Measurements from ENCODE around the gene GRAP2. TPM values are rescaled to one million over a fixed set of nuclear protein-coding genes. Genes with fewer than 3 reads are reported as not detected.

GRAP2 gene
- total RNA-seq, 1 experiment from 2014 or later, result not detected

DNA sequence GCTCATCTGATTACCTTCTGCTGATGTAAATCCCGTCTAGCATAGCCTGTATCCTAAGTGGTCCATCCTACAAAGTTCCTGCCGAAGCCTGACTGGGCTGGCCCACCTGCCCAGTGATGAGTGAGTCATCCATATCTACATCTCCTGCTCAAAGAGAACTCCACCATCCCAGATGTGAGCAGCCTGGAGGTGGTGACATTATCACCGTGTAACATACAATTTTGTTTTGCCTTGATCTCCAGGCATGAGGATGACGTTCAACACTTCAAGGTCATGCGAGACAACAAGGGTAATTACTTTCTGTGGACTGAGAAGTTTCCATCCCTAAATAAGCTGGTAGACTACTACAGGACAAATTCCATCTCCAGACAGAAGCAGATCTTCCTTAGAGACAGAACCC is 64.9 kb downstream of the GRAP2 start:
- DNase-seq (ENCODE audit: low spot score), result no peak

DNA sequence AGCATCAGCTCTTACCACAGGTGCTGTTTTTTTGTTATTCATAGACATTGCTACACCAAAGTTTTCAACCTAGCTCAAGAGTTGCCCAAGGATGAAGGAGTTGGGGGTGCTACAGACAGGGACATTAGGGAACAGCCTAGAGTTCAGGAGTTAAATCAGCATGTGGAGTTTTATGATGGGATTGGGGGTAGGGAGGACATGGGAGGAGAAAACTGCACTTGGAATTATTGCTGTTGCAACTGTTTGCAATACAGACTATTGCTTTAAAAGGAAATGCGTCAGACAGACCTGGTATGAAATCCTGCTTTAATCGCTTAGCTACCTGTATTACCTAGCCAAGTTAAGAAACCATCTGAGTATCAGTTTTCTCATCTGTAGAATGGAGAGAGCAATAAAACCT is 65.6 kb downstream of the GRAP2 start:
- DNase-seq (ENCODE audit: low spot score), result no peak

DNA sequence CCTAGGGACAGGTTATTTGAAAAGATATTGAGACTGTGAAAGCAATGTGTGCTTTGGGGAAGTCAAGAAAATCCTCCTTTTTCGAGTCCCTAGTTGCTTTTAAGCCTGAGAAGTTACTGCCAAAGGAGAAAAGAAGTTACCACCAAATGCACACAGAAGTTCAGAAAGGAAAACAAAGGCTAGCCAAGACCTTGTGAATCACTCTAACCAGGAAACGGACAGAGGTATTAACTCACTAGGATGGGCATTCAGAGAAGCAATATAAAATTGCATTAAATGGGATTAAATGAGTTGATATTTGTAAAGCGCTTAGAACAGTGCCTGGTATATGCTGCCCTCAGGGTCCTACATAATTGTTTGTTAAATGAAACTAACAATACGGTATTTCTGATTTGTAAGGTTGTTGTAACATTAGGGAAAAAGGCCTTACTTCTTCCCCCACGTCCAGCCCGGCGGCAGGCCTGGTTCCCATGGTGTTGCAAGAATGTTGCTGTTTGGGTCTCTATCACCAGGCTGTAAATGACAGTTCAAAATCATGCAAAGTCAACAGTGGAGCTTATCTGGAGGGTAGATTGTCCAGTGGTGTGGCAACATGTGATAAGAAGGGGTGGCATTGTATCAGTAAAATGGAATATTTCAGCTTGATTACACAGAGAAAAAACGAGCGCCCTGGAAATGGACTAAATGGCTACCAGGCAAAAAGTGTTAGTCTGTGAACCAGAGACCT is 66.4 kb downstream of the GRAP2 start:
- no peak for DNase-seq (ENCODE audit: low spot score)

- no peak for DNase-seq (ENCODE audit: low spot score)
Observed at GRCh38 chr22:39967996-39968972, 67.4 kb downstream of the GRAP2 start.

- no peak for DNase-seq (ENCODE audit: low spot score)
Observed at GRCh38 chr22:39970742-39971141, 69.9 kb downstream of the GRAP2 start.

DNA sequence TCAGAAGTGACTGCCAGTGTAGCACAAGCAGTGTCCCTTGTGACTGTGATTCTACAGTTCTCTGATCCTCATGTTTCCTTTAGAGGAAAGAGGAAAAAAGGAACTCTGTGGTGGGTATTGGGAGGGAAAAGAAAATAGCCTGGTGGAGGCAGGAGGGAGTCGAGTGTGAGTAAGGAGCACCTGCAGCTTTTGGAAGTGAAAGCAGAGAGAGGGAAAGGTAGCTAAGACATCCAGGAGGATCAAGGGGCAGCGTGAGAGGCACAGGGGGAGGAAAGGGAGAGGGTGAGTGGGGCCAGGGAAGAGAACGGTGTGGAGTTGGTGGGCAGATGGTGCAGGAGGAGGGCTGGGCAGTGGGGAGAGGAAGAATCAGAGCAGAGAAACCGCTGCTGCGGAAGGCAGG is 71.8 kb downstream of the GRAP2 start:
- no peak for DNase-seq (ENCODE audit: low spot score)

DNA sequence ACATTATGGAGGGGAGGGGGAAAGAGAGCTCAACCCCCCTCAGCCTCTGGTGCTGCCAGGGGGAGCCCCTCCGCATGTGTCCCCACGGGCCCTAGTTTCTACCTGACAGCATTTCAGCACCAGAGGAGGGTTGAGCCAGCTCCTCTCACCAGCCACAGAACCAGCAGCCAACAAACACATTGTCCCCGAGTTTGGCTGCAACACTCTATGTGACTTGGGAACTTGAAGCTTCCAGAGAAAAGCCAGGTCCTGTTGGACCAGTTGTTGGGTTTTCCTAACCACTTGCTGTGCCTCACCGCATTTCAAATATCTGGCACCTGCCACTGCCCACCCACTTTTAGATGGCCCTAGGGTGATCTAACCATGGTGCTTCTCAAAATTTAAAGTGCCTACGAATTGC is 72.8 kb downstream of the GRAP2 start:
- no peak for DNase-seq (ENCODE audit: low spot score)

GRCh38 chr22:39974065-39974464 is 73.2 kb downstream of the GRAP2 start:
- no peak for DNase-seq (ENCODE audit: low spot score)

DNA sequence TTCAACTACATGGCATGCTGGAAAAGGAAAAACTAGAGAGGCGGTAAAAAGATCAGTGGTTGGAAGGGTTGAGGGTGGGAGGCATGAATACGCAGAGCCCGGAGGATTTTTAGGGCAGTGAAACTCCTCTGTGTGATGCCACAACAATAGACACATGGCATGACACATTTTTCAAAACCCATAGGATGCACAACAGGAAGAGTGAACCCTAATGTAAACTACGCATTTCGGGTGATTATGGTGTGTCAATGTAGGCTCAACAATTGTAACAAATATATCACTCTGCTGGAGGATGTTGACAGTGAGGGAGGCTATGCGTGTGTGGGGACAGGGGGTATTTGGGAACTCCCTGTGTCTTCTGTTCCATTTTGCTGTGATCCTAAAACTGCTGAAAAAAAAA is 78.2 kb downstream of the GRAP2 start:
- no peak for DNase-seq (ENCODE audit: low spot score)

- DNase-seq (ENCODE audit: low spot score), result no peak
Observed at GRCh38 chr22:39979458-39979857, 78.6 kb downstream of the GRAP2 start.

- no peak for DNase-seq (ENCODE audit: low spot score)
Observed at GRCh38 chr22:39980596-39980995, 79.7 kb downstream of the GRAP2 start.

GRCh38 chr22:39983346-39983745 is 82.5 kb downstream of the GRAP2 start:
- DNase-seq (ENCODE audit: low spot score), result no peak

DNA sequence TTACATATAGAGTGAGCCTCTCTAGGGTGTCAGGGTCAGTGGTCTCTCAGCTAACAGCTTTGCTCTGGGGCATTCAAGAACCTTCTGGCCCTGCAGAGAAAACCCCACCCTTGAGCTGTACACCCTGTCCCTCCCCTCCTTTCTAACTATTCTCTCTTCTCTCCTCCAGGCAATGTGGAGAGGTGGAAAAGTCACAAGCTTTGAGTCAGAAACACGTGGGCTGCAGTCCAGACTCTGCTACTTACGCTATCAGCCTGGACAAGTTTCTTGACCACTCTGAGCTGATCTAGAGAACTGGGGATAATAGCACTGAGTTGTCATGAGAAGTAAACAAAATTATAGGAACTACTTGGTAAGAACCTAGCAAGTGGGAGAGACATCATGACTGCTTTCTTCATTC is 83.1 kb downstream of the GRAP2 start:
- no peak for DNase-seq (ENCODE audit: low spot score)

- no peak for DNase-seq (ENCODE audit: low spot score)
Observed at GRCh38 chr22:39984746-39985145, 83.9 kb downstream of the GRAP2 start.

- DNase-seq (ENCODE audit: low spot score), result no peak
Observed at GRCh38 chr22:39985383-39986035, 84.6 kb downstream of the GRAP2 start.

- DNase-seq (ENCODE audit: low spot score), result no peak
Observed at GRCh38 chr22:39988386-39989114, 87.7 kb downstream of the GRAP2 start.

- no peak for DNase-seq (ENCODE audit: low spot score)
Observed at GRCh38 chr22:39989633-39990032, 88.7 kb downstream of the GRAP2 start.

DNA sequence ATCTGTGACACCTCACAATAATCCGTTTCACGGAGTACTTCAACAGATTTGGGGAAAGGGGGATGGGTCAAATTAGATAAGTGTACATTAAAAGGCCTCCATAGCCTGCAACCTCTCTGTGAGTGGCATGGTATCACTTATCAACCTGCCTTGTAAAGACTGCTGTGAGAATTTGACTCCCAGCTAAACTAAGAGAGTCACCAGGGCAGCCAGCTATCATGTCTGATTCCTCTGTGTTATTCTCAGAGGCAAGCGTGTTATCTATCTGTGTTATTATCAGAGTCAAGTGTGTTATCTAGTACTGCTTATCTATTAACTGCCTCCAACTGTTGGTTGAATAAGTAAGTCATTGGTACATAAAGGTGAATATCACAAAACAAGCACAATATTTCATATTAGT is 89.8 kb downstream of the GRAP2 start:
- DNase-seq (ENCODE audit: low spot score), result no peak

GRCh38 chr22:39991159-39991860 is 90.4 kb downstream of the GRAP2 start:
- no peak for DNase-seq (ENCODE audit: low spot score)

DNA sequence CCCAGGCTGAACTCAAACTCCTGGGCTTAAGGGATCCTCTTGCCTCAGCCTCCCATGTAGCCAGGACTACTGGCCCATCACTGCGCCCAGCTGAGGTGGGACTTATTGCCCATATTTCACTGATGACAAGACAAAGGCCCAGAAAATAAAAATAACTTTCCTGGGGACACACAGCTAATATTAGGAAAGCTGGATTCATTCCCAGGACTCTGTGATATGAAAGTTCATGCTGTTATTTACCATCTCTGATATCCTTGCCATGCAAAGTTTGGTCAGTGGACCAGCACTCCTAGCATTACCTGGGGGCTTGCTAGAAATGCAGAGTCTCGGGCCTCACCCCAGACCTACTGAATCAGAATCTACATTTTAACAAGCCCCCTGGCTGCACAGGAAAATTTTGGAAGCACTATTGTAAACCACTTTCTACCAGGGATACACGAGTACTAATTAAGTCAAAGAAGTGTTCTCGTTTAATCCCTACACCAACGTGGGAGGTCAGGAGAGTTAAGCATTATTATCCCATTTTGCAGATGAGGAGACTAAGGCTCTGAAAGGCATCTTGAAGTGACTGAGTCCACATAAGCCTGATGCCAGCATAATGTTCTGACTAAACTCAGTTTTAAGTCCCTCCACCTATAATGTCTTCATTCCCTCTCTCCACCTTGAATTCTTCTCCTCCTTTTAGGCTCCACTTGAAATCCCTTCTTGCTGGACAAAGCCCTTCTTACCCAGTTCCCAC is 91.4 kb downstream of the GRAP2 start:
- no peak for DNase-seq (ENCODE audit: low spot score)

Measured in A172 (cell line).